Gastrocnemius medialis (tissue), 4 donors: ENCODE results near the gene ARHGAP27. TPM values are rescaled to one million over a fixed set of nuclear protein-coding genes. Genes with fewer than 3 reads are reported as not detected.

ENCODE experiments used
- ATAC-seq, 2 donors: fragments of 150-250 bp; one replicate each; pipeline ENCODE4 v1.9.1; 2016
- DNase-seq, 2 donors: peaks; one replicate each; pipeline ENCODE4 v3.0.0-alpha.2; 2019
- H3K27ac ChIP-seq, 4 donors: fragments of 200-600 bp; sonication (generic); 1 replicate in 1 of 4; 2 replicates in 3 of 4; pipeline ENCODE4 v1.5.1; 2016 to 2018; ENCODE audit warnings: mild to moderate bottlenecking in 2 of 4, moderate library complexity in 1 of 4
- H3K27me3 ChIP-seq, 3 donors: fragments of 200-600 bp; sonication (generic) in 2 of 3; 1 replicate in 1 of 3; 2 replicates in 2 of 3; pipeline versions ENCODE4 v1.5.1 to v1.6.0; 2016 to 2019; ENCODE audit warnings: mild to moderate bottlenecking in 1 of 3, moderate library complexity in 1 of 3
- H3K36me3 ChIP-seq, 2 donors: fragments of 200-600 bp; sonication (generic) in 1 of 2; one replicate each; pipeline ENCODE4 v1.5.1; 2017 to 2018
- H3K4me1 ChIP-seq, 2 donors: fragments of 200-600 bp; sonication (generic) in 1 of 2; one replicate each; pipeline ENCODE4 v1.5.1; 2016 to 2017; ENCODE audit warnings: mild to moderate bottlenecking in 2 of 2
- H3K4me3 ChIP-seq, 4 donors: fragments of 200-600 bp; sonication (generic) in 3 of 4; 1 replicate in 1 of 4; 2 replicates in 3 of 4; pipeline ENCODE4 v1.5.1; 2016 to 2019; ENCODE audit warnings: mild to moderate bottlenecking in 2 of 4
- H3K9me3 ChIP-seq, 3 donors: fragments of 200-600 bp; sonication (generic) in 2 of 3; 1 replicate in 1 of 3; 2 replicates in 2 of 3; pipeline ENCODE4 v1.5.1; 2016 to 2019
- CTCF ChIP-seq, 5 experiments: fragments of 450-650 bp in 3 of 5; fragments of 200-600 bp in 2 of 5; sonication (generic) in 2 of 5; IDR thresholded peaks in 4 of 5; conservative IDR thresholded peaks in 1 of 5; 1 replicate in 4 of 5; 2 replicates in 1 of 5; pipeline ENCODE4 v1.5.1; 2016 to 2019; ENCODE audit warnings: antibody characterized with exemption in 5 of 5, mild to moderate bottlenecking in 3 of 5, moderate library complexity in 3 of 5
- POLR2A ChIP-seq, 2 donors: fragments of 450-650 bp; IDR thresholded peaks; one replicate each; pipeline ENCODE4 v1.6.1; 2017; ENCODE audit warnings: antibody characterized with exemption in 2 of 2, mild to moderate bottlenecking in 2 of 2, moderate library complexity in 2 of 2
- in situ Hi-C, 4 donors: fragments of 200-750 bp; cut with MboI; loops; one replicate each; pipeline versions ENCODE4 v1.15.0 to v1.8.0; 2017; ENCODE audit warnings: low sequenced_read_pairs in 4 of 4
- intact Hi-C: fragments of 100-400 bp; cut with DNase I; formaldehyde crosslinking; loops from one replicate; pipeline ENCODE4 v1.15.1; 2023; ENCODE audit warnings: low total_unique reads
- total RNA-seq, 4 donors: library from RNA; depleted of rRNA; stranded (reverse); fragments of >200 nt; gene quantifications; one replicate each; pipeline versions ENCODE4 v1.1.0 to v1.2.3, GENCODE V29; 2016

Gene ARHGAP27
- total RNA-seq, 4 donors from 2014 or later = 4.2 to 6.0 (median 5.1) TPM

DNA sequence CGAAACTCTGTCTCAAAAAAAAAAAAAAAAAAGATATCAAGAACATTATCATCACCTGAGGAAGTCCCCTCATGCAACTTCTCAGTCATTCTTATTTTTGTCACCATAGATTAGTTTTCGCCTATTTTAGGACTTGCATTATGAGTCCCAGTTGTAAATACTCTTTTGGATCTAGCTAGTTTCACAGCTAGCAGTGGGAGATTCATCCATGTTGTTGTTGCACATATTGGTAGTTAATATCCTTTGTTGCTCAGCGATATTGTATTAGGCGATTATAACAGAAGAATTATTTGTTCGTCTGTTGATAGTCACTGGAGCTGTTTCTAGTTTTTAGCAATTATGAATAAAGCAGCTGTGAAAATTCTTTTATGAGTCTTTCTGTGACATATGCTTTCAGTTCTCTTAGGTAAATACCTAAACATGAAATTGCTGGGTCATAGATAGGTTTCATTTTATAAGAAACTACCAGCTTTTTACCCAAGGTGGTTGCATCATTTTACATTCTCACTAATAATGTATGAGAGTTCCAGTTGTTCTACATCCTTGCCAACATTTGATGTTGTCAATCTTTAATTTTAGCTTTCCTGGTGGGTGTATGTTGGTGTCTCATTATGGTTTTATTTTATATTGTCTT is 75.2 kb downstream of the ARHGAP27 start:
- Histone ChIP-seq H3K27ac (no peak overlapping the region), H3K4me3 (no peak overlapping the region), H3K9me3 (no peaks in the 10 kb centered on the region), H3K4me1 (no peaks in the 10 kb centered on the region), H3K36me3 (no peaks in the 10 kb centered on the region), H3K27me3 (no peaks in the 10 kb centered on the region)
- DNase-seq = no peak
- in situ Hi-C loops (no loop called here), intact Hi-C loops (no loop called here)
- ATAC-seq = no peak
- TF ChIP-seq CTCF (IDR thresholded peaks at IDR 0.05 in 4 of 5, conservative IDR thresholded peaks at IDR 0.05 in 1 of 5) = no peak
- no peak for TF ChIP-seq POLR2A (IDR thresholded peaks at IDR 0.05)

GRCh38 chr17:45355087-45355486 is 77.6 kb downstream of the ARHGAP27 start:
- in situ Hi-C loops = no loop called here
- Histone ChIP-seq H3K9me3 (no peaks in the 10 kb centered on the region), H3K36me3 (no peaks in the 10 kb centered on the region), H3K27ac (no peak overlapping the region), H3K27me3 (no peaks in the 10 kb centered on the region), H3K4me1 (no peaks in the 10 kb centered on the region), H3K4me3 (no peak overlapping the region)
- DNase-seq (no peak), ATAC-seq (no peak)
- TF ChIP-seq CTCF (IDR thresholded peaks at IDR 0.05 in 4 of 5, conservative IDR thresholded peaks at IDR 0.05 in 1 of 5) = no peak
- no peak for TF ChIP-seq POLR2A (IDR thresholded peaks at IDR 0.05)
- intact Hi-C loops = no loop called here

DNA sequence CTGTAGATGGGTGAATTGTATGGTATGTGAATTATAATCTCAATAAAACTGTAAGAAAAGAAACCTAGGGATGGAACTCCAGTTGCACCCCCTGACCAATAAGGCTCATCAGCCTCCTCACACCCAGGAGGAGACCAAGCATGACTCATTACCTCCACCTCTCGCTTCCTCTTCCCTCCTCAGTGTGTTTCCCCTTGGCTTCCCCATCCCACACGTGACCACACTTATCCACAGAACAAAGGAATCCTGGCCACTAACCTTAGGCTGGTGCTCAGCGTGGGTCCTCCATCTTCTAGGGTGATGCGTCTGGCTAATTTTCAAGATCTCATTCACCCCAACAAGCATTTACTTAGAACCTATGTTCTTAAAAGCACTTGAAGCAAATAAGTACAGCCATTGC is 79.6 kb downstream of the ARHGAP27 start:
- H3K27ac ChIP-seq = no peak overlapping the region
- ATAC-seq = no peak
- intact Hi-C loops (no loop called here), in situ Hi-C loops (no loop called here)
- no peaks in the 10 kb centered on the region for H3K36me3 ChIP-seq
- no peak overlapping the region for H3K4me3 ChIP-seq
- no peak for TF ChIP-seq POLR2A (IDR thresholded peaks at IDR 0.05)
- no peak for TF ChIP-seq CTCF (IDR thresholded peaks at IDR 0.05 in 4 of 5, conservative IDR thresholded peaks at IDR 0.05 in 1 of 5)
- H3K4me1 ChIP-seq = no peaks in the 10 kb centered on the region
- H3K9me3 ChIP-seq = no peaks in the 10 kb centered on the region
- no peak for DNase-seq
- H3K27me3 ChIP-seq = no peaks in the 10 kb centered on the region

- no peak overlapping the region for H3K4me3 ChIP-seq
- H3K27ac ChIP-seq = no peak overlapping the region
- no peak for TF ChIP-seq POLR2A (IDR thresholded peaks at IDR 0.05)
- no peak for TF ChIP-seq CTCF (IDR thresholded peaks at IDR 0.05 in 4 of 5, conservative IDR thresholded peaks at IDR 0.05 in 1 of 5)
- no peaks in the 10 kb centered on the region for H3K9me3 ChIP-seq
- no peaks in the 10 kb centered on the region for H3K4me1 ChIP-seq
- ATAC-seq (no peak), DNase-seq (no peak)
- no peaks in the 10 kb centered on the region for H3K27me3 ChIP-seq
- H3K36me3 ChIP-seq = no peaks in the 10 kb centered on the region
- intact Hi-C loops (no loop called here), in situ Hi-C loops (no loop called here)
Measured at GRCh38 chr17:45351831-45352230, 80.8 kb downstream of the ARHGAP27 start.

- Histone ChIP-seq H3K4me3 (no peak overlapping the region), H3K9me3 (no peaks in the 10 kb centered on the region), H3K27me3 (no peaks in the 10 kb centered on the region), H3K36me3 (no peaks in the 10 kb centered on the region), H3K4me1 (no peaks in the 10 kb centered on the region), H3K27ac (no peak overlapping the region)
- TF ChIP-seq POLR2A (IDR thresholded peaks at IDR 0.05) = no peak
- TF ChIP-seq CTCF (IDR thresholded peaks at IDR 0.05 in 4 of 5, conservative IDR thresholded peaks at IDR 0.05 in 1 of 5) = no peak
- DNase-seq (no peak), ATAC-seq (no peak)
- in situ Hi-C loops = no loop called here
- intact Hi-C loops = no loop called here
Measured at GRCh38 chr17:45347444-45347843, 85.2 kb downstream of the ARHGAP27 start.
